HG02571 (cell line): ENCODE data around the gene IGF2R.

ENCODE experiments used
- ATAC-seq: cut with Tn5 transposase; IDR thresholded peaks from one replicate; pipeline ENCODE4 v1.9.1; 2021; ENCODE audit warnings: mild to moderate bottlenecking, moderate library complexity; ENCODE audit not compliant: unreplicated experiment

IGF2R gene

GRCh38 chr6:160070427-160070826 is 101.5 kb downstream of the IGF2R start:
- ATAC-seq = no peak

GRCh38 chr6:160070831-160071230 is 101.9 kb downstream of the IGF2R start:
- no peak for ATAC-seq

- ATAC-seq = no peak
These were observed 103.2 kb downstream of the IGF2R start for GRCh38 chr6:160071805-160072690.

DNA sequence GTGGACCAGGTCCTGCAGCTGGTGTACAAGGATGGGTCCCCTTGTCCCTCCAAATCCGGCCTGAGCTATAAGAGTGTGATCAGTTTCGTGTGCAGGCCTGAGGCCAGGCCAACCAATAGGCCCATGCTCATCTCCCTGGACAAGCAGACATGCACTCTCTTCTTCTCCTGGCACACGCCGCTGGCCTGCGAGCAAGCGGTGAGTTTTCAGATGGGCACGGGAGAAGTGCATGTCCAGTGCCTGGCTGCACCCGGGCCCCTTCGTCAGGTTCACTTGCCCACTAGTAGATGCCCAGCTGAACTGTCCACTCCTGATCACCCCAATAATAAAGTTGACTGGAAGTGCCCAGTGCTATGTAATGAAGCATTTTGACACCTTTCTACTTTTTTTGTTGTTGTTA is 104.4 kb downstream of the IGF2R start:
- ATAC-seq = no peak

DNA sequence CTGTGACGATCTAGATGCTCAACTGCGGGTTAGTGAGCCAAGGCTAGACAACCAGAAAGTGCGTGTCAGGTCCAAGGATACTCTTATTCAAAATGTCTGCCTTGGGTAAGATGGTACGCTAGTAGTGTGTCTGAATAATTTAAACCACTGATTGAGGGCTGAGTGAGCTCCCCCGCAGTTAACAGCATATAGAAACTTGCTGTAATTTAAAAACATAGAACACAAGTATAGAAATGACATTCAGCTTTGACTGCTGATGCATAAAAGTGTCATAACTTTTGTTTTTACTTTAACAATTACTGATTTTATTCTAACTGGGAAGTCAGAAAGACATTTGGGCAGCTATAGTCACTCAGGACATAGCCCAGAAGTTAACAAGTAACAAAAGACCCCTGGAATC is 107.1 kb downstream of the IGF2R start:
- ATAC-seq = no peak

GRCh38 chr6:160077024-160077423 is 108.1 kb downstream of the IGF2R start:
- no peak for ATAC-seq

GRCh38 chr6:160077526-160077925 is 108.6 kb downstream of the IGF2R start:
- ATAC-seq = no peak

- no peak for ATAC-seq
These were observed 110.2 kb downstream of the IGF2R start for GRCh38 chr6:160078883-160079685.

GRCh38 chr6:160079686-160080043 is 110.8 kb downstream of the IGF2R start:
- ATAC-seq = no peak

DNA sequence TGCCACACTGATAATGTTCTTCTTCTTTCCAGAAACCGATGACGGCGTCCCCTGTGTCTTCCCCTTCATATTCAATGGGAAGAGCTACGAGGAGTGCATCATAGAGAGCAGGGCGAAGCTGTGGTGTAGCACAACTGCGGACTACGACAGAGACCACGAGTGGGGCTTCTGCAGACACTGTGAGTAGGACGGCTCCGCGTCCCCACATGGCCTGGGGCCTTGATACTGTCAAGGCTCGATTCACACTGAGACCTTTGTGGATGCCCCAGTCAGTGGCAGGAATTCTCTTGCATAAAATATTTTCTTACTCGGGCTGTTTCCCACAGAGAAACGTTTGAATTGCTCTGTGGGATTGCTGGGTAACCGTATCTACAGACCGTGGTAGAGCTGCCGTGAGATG is 111.2 kb downstream of the IGF2R start:
- ATAC-seq = no peak

DNA sequence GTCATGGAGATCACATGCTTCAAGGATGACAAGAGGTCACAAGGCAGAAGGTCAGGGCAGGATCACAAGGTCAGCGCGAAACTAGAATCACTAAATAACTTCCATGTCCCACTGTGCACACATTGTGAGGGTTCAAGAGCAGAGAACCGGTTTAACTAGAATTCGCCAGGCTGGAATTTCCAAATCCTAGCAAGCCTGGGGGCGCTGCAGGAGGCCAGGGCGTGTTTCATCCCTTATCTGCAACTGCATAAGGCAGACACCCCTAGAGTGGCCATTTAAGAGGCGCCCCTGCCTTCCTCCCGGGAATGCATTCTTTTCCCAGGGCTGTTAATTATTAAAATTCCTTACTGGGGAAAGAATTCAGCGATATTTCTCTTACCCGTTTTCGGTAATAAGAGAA is 112.5 kb downstream of the IGF2R start:
- ATAC-seq = no peak

DNA sequence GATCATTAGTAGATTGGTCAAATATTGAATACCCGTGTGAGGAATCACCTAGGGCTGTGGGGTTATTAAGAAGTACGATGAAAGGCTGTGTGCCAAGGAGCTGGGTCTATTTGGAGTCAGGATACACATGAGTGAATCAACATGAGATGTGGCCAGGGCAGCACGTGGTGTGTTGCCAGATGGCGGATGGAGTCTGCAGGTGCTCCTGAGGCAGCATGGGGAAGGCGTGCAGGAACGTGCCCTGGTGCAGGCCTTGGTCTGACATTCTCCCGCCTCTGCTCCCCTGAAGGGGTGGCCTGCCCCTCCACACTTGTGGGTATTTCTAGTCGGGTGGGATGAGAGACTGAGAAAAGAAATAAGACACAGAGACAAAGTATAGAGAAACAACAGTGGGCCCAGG is 113.7 kb downstream of the IGF2R start:
- no peak for ATAC-seq

GRCh38 chr6:160084198-160084776 is 115.4 kb downstream of the IGF2R start:
- no peak for ATAC-seq

DNA sequence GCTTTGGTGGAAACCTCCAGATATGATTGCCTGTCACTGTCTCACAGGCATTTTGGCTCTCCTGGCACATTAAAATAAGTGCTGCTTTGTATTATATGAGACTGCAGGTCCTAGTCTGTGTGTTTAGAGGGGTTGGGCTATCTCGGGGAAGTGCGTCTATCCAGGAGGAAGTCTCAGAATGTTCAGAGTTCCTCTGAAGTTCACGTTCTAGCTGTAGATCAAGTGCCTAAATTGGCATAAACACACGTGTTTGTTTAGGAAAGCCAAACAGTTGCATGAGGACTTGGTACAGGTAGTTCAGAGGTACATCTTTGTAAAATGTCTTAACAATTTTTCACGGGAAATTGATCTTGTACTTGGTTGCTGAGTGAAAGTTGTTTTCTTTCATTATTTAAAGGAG is 116.3 kb downstream of the IGF2R start:
- ATAC-seq = no peak

GRCh38 chr6:160085713-160086505 is 117.0 kb downstream of the IGF2R start:
- ATAC-seq = no peak

DNA sequence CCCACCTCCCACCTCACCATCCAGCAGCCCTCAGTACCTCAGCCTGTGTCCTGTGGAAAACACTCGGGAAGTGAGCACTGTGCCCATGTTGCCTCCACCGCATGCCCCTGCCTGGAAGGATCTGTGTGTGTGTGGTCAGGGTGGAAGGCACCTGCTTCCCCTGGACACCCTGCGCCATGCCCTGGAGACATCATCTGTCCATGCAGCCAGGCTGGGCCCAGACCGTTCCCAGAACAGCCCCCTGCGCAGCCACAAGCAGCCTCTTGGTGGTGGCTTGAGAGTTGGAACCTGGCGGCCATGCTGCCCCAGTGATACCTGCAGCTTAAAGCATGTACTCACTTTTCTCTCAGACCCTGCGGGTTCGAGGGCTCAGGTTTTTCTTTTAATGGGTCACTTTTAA is 117.9 kb downstream of the IGF2R start:
- ATAC-seq = no peak

- no peak for ATAC-seq
These were observed 119.3 kb downstream of the IGF2R start for GRCh38 chr6:160088069-160088783.

DNA sequence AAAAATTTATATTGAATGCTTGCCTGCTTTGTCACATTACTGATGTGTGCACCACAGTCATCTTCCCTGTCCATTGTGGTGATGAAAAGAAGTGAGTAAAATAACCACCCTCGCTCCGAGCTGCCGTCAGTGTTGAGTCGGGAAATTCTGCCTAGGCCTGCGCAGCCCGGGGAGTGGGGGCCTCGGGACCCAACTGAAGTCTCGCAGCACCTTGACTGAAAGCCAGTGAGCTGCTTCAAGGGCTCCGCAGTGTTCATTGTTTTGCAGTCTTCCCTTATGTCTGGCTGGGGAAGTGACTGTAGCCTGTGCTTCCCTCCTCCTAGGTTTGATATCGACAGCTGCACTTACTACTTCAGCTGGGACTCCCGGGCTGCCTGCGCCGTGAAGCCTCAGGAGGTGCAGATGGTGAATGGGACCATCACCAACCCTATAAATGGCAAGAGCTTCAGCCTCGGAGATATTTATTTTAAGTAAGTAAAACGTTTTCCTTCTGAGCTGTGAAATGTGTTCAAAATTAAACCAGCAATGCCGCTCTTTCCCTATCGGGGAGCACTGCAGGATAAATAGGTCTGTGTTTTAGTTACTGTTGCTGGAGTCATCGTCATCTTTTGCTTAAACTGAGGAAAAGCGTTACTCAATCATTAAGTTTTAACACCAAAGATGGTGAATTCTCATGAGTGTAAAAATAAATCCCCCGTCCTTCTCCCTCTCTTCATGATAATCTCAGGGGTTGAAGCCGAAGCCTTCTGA is 120.1 kb downstream of the IGF2R start:
- no peak for ATAC-seq

- no peak for ATAC-seq
These were observed 120.6 kb downstream of the IGF2R start for GRCh38 chr6:160089534-160089897.
